ENCODE measurements around the gene TAPT1.
"Not testable (repeated sequence)": the region's sequence is repeated elsewhere in the genome, so short reads cannot be mapped to it uniquely, and the experiment has no call there.

TAPT1 gene

GRCh38 chr4:16225863-16226815 lies at the start of gene TAPT1:
Gene TAPT1 (minus strand): TSS chr4:16226471. CDS start chr4:16226457, 14 bp downstream.
- DNase-seq: peak in 55 of 58 donors; percentile 11 to 87 (median 74)

- DNase-seq: no peak
These were observed 45.1 kb upstream of the TAPT1 start for GRCh38 chr4:16271411-16271810.

GRCh38 chr4:16270454-16271328 lies 44.4 kb upstream of the TAPT1 start:
- no peak for DNase-seq

GRCh38 chr4:16269742-16270453 lies 43.6 kb upstream of the TAPT1 start:
- not testable (repeated sequence) for DNase-seq

- DNase-seq: peak in 1 of 58 donors; percentile 1
These were observed 43.0 kb upstream of the TAPT1 start for GRCh38 chr4:16269240-16269639.

- DNase-seq: no peak
These were observed 42.0 kb upstream of the TAPT1 start for GRCh38 chr4:16268290-16268689.

- no peak for DNase-seq
These were observed 41.4 kb upstream of the TAPT1 start for GRCh38 chr4:16267639-16268038.

GRCh38 chr4:16265820-16266219 lies 39.5 kb upstream of the TAPT1 start:
- no peak for DNase-seq

- peak in 2 of 58 donors; percentile 7 to 50 for DNase-seq
These were observed 38.5 kb upstream of the TAPT1 start for GRCh38 chr4:16264798-16265197.

GRCh38 chr4:16263056-16263455 lies 36.8 kb upstream of the TAPT1 start:
- DNase-seq: no peak

- DNase-seq: no peak
These were observed 35.9 kb upstream of the TAPT1 start for GRCh38 chr4:16262188-16262587.

GRCh38 chr4:16261313-16261878 lies 35.1 kb upstream of the TAPT1 start:
- no peak for DNase-seq

- DNase-seq: peak in 1 of 58 donors; percentile 4
These were observed 33.6 kb upstream of the TAPT1 start for GRCh38 chr4:16259889-16260246.

GRCh38 chr4:16259241-16259888 lies 33.1 kb upstream of the TAPT1 start:
- DNase-seq: no peak

GRCh38 chr4:16257611-16258010 lies 31.3 kb upstream of the TAPT1 start:
- no peak for DNase-seq

- no peak for DNase-seq
These were observed 30.1 kb upstream of the TAPT1 start for GRCh38 chr4:16256343-16256742.

- no peak for DNase-seq
These were observed 29.5 kb upstream of the TAPT1 start for GRCh38 chr4:16255730-16256129.

GRCh38 chr4:16253127-16253960 lies 27.1 kb upstream of the TAPT1 start:
- DNase-seq: no peak

GRCh38 chr4:16250661-16251365 lies 24.5 kb upstream of the TAPT1 start:
- no peak for DNase-seq

Data from anterior cingulate cortex (tissue), 58 donors.